Esophagus squamous epithelium (tissue), 5 donors: ENCODE data around the gene KCNA10. TPM values are rescaled to one million over a fixed set of nuclear protein-coding genes. Genes with fewer than 3 reads are reported as not detected.
A peak's percentile ranks its signal among the peaks of the same experiment; 100 is the strongest.

Experiments used
- DNase-seq: peaks from one replicate; lab custom pipeline; 2025; lab: John Stamatoyannopoulos, UW
- H3K27ac ChIP-seq, 4 donors: fragments of 200-600 bp; sonication (generic); one replicate each; pipeline ENCODE4 v1.5.1; 2016 to 2019; ENCODE audit warnings: mild to moderate bottlenecking in 1 of 4
- H3K27me3 ChIP-seq, 4 donors: fragments of 200-600 bp; sonication (generic); 1 replicate in 3 of 4; 2 replicates in 1 of 4; pipeline versions ENCODE4 v1.5.1 to v1.6.0; 2017 to 2021; ENCODE audit warnings: antibody characterized with exemption in 1 of 4
- H3K36me3 ChIP-seq, 3 donors: fragments of 200-600 bp; sonication (generic); one replicate each; pipeline ENCODE4 v1.5.1; 2016 to 2019
- H3K4me1 ChIP-seq, 3 donors: fragments of 200-600 bp; sonication (generic); one replicate each; pipeline ENCODE4 v1.5.1; 2017 to 2019
- H3K4me3 ChIP-seq, 4 donors: fragments of 200-600 bp; sonication (generic); 1 replicate in 3 of 4; 2 replicates in 1 of 4; pipeline ENCODE4 v1.5.1; 2016 to 2019; ENCODE audit warnings: mild to moderate bottlenecking in 2 of 4, moderate library complexity in 1 of 4
- H3K9me3 ChIP-seq, 3 donors: fragments of 200-600 bp; sonication (generic); one replicate each; pipeline ENCODE4 v1.5.1; 2016 to 2019
- CTCF ChIP-seq, 6 experiments: fragments of 450-650 bp in 4 of 6; fragments of 200-600 bp in 2 of 6; sonication (generic) in 2 of 6; IDR thresholded peaks; one replicate each; pipeline ENCODE4 v1.5.1; 2016 to 2019; ENCODE audit warnings: antibody characterized with exemption in 6 of 6, mild to moderate bottlenecking in 4 of 6, moderate library complexity in 4 of 6
- POLR2A ChIP-seq, 4 donors: fragments of 450-650 bp; IDR thresholded peaks; one replicate each; pipeline ENCODE4 v1.6.1; 2017; ENCODE audit warnings: antibody characterized with exemption in 4 of 4, mild to moderate bottlenecking in 4 of 4, moderate library complexity in 3 of 4
- WGBS, 2 donors: methylation state at CpG; one replicate each; pipeline ENCODE4 v1.1.5; 2018; 5-methylcytosine and 5-hydroxymethylcytosine counted together
- intact Hi-C: fragments of 100-400 bp; cut with DNase I; formaldehyde crosslinking; loops from one replicate; pipeline ENCODE4 v1.15.0; 2022
- total RNA-seq, 4 donors: library from RNA; depleted of rRNA; stranded (reverse); fragments of >200 nt; gene quantifications; one replicate each; pipeline ENCODE4 v1.1.0, GENCODE V29; 2016
- donor health status: DM: yes; HTN: yes; CAD: no.

Gene KCNA10
- total RNA-seq, 4 donors from 2014 or later: not detected

GRCh38 chr1:110526201-110526780, 7.3 kb upstream of the KCNA10 start:
- Histone ChIP-seq H3K36me3 (no peaks in the 10 kb centered on the region), H3K27ac (no peak overlapping the region), H3K27me3 (peaks cover 0 to 82% (median 0%) of the 10 kb centered on the region in 4 donors), H3K4me3 (no peak overlapping the region), H3K4me1 (peaks cover 0 to 10% (median 0%) of the 10 kb centered on the region in 3 donors), H3K9me3 (no peaks in the 10 kb centered on the region)
- intact Hi-C loops: loop anchor here (5.0 to 10.0 kb wide), 2 partner anchors 91 to 249 kb away; no protein-coding TSS in a partner anchor
- WGBS, 2 donors: 52 to 61% methylated on average over 3 to 6 of the region's 7 CpGs
- DNase-seq: no peak
- TF ChIP-seq CTCF (IDR thresholded peaks at IDR 0.05): no peak
- TF ChIP-seq POLR2A (IDR thresholded peaks at IDR 0.05): no peak

- Histone ChIP-seq H3K36me3 (no peaks in the 10 kb centered on the region), H3K4me1 (peaks cover 0 to 10% (median 0%) of the 10 kb centered on the region in 3 donors), H3K27me3 (peaks cover 0 to 84% (median 0%) of the 10 kb centered on the region in 4 donors), H3K27ac (no peak overlapping the region), H3K9me3 (no peaks in the 10 kb centered on the region), H3K4me3 (no peak overlapping the region)
- WGBS, 2 donors: 50 to 68% methylated on average over 2 to 6 of the region's 6 CpGs
- intact Hi-C loops: loop anchor here (5.0 to 10.0 kb wide), 2 partner anchors 92 to 250 kb away; no protein-coding TSS in a partner anchor
- no peak for TF ChIP-seq POLR2A (IDR thresholded peaks at IDR 0.05)
- no peak for TF ChIP-seq CTCF (IDR thresholded peaks at IDR 0.05)
- DNase-seq: no peak
These were observed 6.2 kb upstream of the KCNA10 start for GRCh38 chr1:110525249-110525595.

GRCh38 chr1:110524311-110525248, 5.6 kb upstream of the KCNA10 start:
- intact Hi-C loops: loop anchor here (5.0 to 10.0 kb wide), 2 partner anchors 93 to 250 kb away; no protein-coding TSS in a partner anchor
- Histone ChIP-seq H3K4me3 (no peak overlapping the region), H3K4me1 (peaks cover 0 to 10% (median 0%) of the 10 kb centered on the region in 3 donors), H3K27ac (no peak overlapping the region), H3K27me3 (peaks cover 0 to 84% (median 0%) of the 10 kb centered on the region in 4 donors), H3K9me3 (no peaks in the 10 kb centered on the region), H3K36me3 (no peaks in the 10 kb centered on the region)
- no peak for DNase-seq
- 12 to 24% methylated on average over 14 to 15 of the region's 20 CpGs for WGBS, 2 donors
- TF ChIP-seq POLR2A (IDR thresholded peaks at IDR 0.05) (no peak), CTCF (IDR thresholded peaks at IDR 0.05) (peak in 5 of 6 experiments; percentile 30 to 66 (median 49))

- Histone ChIP-seq H3K36me3 (no peaks in the 10 kb centered on the region), H3K4me3 (no peak overlapping the region), H3K27ac (no peak overlapping the region), H3K4me1 (peaks cover 0 to 10% (median 0%) of the 10 kb centered on the region in 3 donors), H3K27me3 (peaks cover 0 to 72% (median 0%) of the 10 kb centered on the region in 4 donors), H3K9me3 (no peaks in the 10 kb centered on the region)
- intact Hi-C loops: loop anchor here (10.0 kb wide), 1 partner anchor 252 kb away; no protein-coding TSS in a partner anchor
- DNase-seq: no peak
- TF ChIP-seq POLR2A (IDR thresholded peaks at IDR 0.05) (no peak), CTCF (IDR thresholded peaks at IDR 0.05) (no peak)
- 51 to 78% methylated on average over 2 to 4 of the region's 4 CpGs for WGBS, 2 donors
These were observed 4.0 kb upstream of the KCNA10 start for GRCh38 chr1:110523011-110523410.
